ENCODE measurements around the gene COL23A1. TPM values are rescaled to one million over a fixed set of nuclear protein-coding genes. Genes with fewer than 3 reads are reported as not detected.

Gene COL23A1
- total RNA-seq, 1 donor from 2014 or later, result 4.3 TPM

DNA sequence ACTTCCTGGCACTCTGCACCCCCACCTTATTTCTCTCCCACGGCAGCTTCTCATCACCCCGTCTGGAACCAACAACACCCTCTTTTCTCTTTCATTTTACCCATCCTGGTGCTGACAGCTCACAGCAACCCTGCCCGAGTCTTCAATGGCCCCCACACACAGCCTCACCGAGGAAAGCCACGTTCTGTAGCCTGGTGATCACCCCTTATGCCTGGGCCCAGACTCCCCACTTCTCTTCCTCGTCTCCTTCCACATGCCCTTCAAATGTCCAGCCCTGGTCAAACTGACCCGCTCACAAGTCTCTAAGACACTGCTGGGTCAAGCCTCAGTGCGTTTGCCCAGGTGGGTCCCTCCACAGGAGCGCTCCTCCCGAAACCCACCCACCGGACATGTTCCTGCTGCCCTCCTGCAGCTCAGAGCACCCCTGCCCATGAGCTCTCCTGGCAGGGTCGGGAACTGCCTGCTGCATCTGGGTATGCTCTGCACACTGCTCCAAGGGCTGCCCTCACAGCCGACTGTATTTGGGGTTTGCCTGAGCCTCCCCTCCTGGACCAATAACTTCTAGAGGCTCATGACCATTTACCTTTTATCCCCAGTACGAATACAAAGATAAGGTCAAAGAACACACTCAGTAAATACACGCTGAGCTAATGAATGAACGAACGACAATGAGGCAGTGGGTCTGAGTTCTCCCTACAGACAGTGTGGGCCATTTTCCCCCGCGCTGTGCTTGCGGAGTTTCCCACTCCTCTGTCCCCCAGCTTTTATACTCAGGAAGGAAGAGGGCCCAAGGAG lies 202.9 kb downstream of the COL23A1 start:
- H3K4me3 ChIP-seq, result no peak overlapping the region
- no peaks in the 10 kb centered on the region for H3K4me1 ChIP-seq
- intact Hi-C loops (cut with DNase I), result no loop called here
- H3K27me3 ChIP-seq, result no peaks in the 10 kb centered on the region
- TF ChIP-seq, protein P1, sequence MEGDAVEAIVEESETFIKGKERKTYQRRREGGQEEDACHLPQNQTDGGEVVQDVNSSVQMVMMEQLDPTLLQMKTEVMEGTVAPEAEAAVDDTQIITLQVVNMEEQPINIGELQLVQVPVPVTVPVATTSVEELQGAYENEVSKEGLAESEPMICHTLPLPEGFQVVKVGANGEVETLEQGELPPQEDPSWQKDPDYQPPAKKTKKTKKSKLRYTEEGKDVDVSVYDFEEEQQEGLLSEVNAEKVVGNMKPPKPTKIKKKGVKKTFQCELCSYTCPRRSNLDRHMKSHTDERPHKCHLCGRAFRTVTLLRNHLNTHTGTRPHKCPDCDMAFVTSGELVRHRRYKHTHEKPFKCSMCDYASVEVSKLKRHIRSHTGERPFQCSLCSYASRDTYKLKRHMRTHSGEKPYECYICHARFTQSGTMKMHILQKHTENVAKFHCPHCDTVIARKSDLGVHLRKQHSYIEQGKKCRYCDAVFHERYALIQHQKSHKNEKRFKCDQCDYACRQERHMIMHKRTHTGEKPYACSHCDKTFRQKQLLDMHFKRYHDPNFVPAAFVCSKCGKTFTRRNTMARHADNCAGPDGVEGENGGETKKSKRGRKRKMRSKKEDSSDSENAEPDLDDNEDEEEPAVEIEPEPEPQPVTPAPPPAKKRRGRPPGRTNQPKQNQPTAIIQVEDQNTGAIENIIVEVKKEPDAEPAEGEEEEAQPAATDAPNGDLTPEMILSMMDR (IDR thresholded peaks at IDR 0.05), result no peak
- no peaks in the 10 kb centered on the region for H3K36me3 ChIP-seq
- H3K27ac ChIP-seq, result no peak overlapping the region
- no peaks in the 10 kb centered on the region for H3K9me3 ChIP-seq
- no peak for DNase-seq (ENCODE audit: low spot score in 2 of 2)

DNA sequence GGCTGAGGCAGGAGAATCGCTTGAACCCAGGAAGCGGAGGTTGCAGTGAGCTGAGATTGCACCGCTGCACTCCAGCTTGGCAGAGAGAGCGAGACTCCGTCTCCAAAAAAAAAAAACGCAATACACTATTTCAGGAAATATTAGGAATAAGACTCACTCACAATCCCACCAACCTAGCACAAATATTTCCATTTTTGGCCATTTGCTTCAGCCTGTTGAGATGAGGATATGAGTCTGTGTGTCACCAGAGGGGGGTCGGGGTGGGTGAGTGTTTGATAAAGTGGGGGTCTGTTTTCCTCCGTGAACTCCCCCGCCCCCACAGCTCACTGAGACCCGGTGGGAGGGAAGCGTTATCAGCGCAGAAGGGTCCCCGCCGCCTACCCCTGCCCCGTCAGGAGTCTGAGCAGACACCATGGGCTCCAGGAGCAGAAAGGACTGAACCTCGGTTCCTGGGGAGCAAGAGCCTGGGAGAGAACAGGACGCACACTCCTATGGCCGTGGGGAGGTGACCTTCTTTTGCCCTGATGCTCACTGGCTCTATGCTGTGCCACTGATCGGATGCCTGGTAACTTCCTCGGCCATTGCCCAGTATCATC lies 203.8 kb downstream of the COL23A1 start:
- no peaks in the 10 kb centered on the region for H3K9me3 ChIP-seq
- no peaks in the 10 kb centered on the region for H3K4me1 ChIP-seq
- H3K27ac ChIP-seq, result no peak overlapping the region
- TF ChIP-seq, protein P1 (IDR thresholded peaks at IDR 0.05), result no peak
- no peaks in the 10 kb centered on the region for H3K27me3 ChIP-seq
- H3K4me3 ChIP-seq, result no peak overlapping the region
- intact Hi-C loops (cut with DNase I), result no loop called here
- DNase-seq (ENCODE audit: low spot score in 2 of 2), result no peak
- H3K36me3 ChIP-seq, result no peaks in the 10 kb centered on the region

DNA sequence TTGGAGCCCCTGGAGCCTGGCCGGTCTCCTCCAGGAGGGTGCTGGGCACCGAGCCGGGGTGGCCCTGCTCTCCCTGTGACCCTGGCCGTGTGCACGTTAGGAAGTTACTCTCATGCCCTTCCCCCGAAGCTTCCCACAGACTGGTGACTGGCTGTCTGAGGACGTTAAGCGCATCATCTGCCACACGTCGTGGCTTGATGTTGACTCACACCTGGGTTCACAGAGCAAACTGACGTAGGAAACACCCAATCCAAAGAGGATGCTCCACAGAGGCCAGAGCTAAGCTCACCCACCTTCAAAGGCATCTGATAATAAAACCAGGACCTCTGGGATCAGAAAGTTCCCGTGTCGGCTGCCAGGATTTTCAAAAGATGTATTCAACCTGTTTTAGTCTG lies 204.7 kb downstream of the COL23A1 start:
- intact Hi-C loops (cut with DNase I), result no loop called here
- Histone ChIP-seq H3K27me3 (no peaks in the 10 kb centered on the region), H3K4me3 (no peak overlapping the region), H3K4me1 (no peaks in the 10 kb centered on the region), H3K36me3 (no peaks in the 10 kb centered on the region), H3K27ac (no peak overlapping the region), H3K9me3 (no peaks in the 10 kb centered on the region)
- TF ChIP-seq, protein P1 (IDR thresholded peaks at IDR 0.05), result no peak
- DNase-seq (ENCODE audit: low spot score in 2 of 2), result peak in 1 of 2 donors; percentile 52

DNA sequence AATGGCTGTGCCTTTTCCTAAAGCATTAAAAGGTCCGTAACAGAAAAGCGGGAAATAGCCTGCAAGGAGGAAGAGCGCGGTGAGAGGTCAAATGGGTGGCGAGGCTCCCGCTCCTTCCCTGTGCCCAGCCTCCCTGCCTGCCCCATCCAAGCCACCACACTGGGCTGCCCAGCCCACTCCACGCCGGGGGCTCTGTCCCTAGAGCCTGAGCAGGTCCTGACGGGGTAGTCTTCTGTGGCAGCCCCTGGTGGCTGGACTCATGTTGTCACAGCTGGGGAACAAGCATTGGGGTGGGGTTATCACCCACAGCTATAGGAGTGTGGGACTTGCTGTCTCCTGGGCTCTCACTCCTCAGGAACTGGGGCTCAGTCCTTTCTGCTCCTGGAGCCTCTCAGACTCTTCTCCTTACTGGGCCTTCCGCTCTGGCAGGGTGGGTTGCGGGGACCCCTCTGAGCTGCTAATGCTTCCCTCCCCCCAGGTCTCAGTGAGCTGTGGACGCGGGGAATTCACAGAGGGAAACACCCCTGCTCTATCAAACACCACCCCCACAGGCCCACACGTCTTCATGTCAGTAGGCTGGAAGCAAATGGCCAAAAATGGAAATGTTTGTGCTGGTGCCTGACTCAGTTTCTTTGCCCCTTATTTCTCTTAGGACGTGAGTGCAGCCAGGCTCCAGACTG lies 205.2 kb downstream of the COL23A1 start:
- H3K27ac ChIP-seq, result no peak overlapping the region
- H3K4me1 ChIP-seq, result no peaks in the 10 kb centered on the region
- H3K36me3 ChIP-seq, result no peaks in the 10 kb centered on the region
- DNase-seq (ENCODE audit: low spot score in 2 of 2), result no peak
- no peaks in the 10 kb centered on the region for H3K27me3 ChIP-seq
- TF ChIP-seq, protein P1 (IDR thresholded peaks at IDR 0.05), result no peak
- intact Hi-C loops (cut with DNase I), result no loop called here
- no peaks in the 10 kb centered on the region for H3K9me3 ChIP-seq
- no peak overlapping the region for H3K4me3 ChIP-seq

DNA sequence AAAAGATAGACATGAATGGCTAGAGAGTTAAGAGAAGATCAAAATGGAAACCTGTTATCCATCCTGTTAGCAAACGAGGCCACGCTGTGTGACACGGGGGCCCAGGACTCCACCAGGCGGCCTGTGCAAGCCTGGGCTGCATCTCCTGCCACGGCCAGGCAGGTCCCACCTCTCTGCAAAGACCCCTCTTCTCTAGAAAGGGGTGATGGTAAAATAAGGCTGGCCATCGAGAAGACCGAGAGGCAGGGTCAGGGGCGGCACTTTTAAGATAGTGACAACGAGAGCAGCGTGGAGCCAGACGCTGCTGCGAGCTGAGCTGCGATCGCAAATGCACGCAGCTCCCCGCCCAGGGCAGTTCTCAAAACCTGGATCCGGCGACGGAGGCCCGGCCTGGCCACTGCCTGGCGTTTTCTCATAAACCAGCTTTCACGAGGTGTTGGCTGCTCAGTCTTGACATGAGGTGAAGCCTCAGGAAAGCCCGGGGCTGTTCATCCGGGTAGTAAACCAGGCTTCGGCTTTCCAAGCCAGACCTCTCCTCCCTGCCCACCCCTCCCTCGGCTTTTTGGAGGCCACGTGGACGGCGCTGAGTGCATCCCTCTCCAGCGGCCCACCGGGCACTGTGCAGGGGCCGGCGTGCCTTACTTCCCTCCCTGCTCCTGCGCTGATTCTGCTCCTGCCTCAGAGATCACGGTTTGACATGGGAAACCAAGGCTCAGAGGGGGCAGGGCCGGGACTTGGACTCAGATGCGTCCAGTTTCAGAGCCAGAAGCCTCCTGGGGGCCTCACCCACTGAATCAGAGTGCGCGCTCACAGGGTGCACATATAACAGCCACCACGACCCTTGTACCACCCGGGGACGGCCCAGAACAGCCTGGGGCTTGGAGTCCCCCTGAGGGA lies 206.0 kb downstream of the COL23A1 start:
- intact Hi-C loops (cut with DNase I), result no loop called here
- no peak for DNase-seq (ENCODE audit: low spot score in 2 of 2)
- Histone ChIP-seq H3K27ac (no peak overlapping the region), H3K4me3 (no peak overlapping the region), H3K36me3 (no peaks in the 10 kb centered on the region), H3K27me3 (no peaks in the 10 kb centered on the region), H3K9me3 (no peaks in the 10 kb centered on the region), H3K4me1 (no peaks in the 10 kb centered on the region)
- TF ChIP-seq, protein P1 (IDR thresholded peaks at IDR 0.05), result no peak

All from ascending aorta (tissue), 2 donors.